Measurements from ENCODE around the gene RAD51B.
A peak's percentile ranks its signal among the peaks of the same experiment; 100 is the strongest.
"Not testable (repeated sequence)": the region's sequence is repeated elsewhere in the genome, so short reads cannot be mapped to it uniquely, and the experiment has no call there.

RAD51B gene

DNA sequence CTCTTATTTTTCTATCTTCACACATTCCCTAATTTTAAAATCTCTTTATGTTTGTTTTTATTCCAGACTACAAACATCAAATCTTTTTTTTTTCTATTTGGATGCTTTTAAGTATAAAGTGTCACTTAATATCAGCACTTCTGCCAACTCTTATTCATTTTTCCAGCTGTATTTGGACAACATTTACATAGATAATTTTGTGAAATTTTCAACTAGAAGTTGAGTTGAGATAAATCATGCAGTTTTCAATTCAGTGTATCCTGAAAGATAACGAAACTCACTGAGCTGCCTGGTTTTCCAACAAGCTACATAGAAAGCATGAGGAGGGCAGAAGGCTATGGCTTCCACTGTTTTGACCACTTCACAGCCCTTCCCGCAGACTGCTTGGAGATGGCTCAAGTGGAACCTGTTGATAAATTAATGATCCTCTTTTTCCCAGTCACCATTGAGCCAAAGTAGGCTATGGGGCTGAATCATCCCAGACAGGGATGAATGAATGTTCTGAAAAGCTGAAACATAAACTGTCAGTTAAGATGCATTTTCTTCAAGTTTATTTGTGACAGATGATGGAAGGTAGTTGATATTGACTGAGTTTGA, 213.9 kb downstream of the RAD51B start:
- FAIRE-seq, result peak; percentile 97

DNA sequence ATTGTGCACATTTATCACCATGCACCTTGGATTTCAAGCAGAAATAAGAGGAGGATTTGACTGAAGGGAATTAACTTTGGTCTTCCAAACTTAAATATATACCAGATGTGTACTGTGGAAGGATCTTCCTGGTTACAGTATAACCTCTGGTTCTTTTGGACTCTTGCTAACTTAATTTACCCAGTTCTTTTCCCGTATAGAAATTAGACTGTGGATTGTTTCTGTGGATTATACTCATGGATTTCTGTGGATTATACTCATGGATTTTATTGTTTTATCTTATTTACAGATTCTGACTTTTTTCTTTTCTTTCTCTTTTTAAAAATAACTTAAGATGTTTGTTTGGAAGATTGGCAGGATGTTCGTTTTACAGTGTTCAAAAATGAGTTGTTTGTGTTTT, 215.3 kb downstream of the RAD51B start:
- no peak for FAIRE-seq

DNA sequence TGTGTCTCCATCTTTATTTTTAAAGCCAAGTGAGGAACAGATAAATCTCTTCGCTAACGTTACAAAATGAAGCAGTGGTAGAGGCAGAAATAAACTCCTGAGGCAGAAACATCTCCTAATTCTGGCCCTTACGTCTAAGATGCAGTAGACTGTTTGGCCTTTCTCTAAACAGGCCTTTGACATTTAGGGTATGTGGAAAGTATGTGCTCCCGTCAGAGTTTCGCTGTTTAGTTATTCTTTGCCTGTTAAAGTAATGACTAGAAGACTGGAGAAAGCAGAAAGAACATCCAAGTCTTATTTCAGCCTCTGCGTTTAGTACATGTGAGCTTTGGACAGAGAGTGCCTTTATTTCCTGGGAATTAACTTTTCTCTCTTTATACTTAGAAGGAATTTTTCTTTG, 216.6 kb downstream of the RAD51B start:
- peak; percentile 99 for FAIRE-seq

DNA sequence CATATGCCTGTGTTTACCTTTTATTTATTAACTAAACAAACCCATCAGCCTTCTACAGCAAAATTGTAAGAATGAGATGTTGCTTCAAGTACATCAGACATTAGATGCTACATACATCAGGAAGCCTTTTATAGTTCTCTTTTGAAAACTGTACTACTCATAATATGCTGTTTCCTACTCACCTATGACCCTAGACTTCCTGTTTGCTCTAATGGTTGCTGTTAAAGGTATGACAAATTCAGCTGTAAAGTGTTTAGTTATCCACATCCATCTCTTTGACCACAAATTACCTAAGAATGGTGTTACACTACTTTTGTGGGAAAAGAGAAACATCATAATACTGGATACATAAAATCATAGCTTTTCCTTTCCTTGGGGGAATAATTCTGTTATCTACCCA, 220.0 kb downstream of the RAD51B start:
- FAIRE-seq, result peak; percentile 19

DNA sequence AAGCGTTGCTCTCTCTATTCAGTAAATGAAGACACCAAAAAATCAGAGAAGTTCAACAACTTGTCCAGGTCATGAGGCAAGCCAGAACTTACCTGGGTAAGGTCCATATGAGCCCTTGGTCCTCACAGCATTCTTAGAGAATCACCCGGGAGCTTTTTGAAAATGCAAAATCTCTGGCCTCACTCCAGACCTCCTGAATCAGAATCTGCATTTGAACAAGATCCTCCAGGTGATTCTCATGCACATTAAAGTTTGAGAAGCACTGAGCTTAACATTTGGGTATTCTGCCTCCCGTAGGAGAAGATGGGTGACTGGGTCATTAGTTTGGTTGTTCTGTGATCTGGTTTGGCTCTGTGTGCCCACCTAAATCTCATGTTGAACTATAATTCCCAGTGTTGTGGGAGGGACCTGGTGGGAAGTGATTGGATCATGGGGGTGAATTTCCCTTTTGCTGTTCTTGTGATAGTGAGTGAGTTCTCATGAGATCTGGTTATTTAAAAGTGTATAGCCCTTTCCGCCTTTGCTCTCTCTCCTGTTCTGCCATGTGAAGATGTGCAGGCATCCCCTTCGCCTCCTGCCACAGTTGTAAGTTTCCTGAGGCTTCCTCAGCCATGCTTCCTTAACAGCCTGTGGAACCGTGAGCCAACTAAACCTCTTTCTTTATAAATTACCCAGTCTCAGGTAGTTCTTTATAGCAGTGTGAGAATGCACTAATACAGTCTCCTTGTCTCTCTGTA, 221.2 kb downstream of the RAD51B start:
- no peak for FAIRE-seq

DNA sequence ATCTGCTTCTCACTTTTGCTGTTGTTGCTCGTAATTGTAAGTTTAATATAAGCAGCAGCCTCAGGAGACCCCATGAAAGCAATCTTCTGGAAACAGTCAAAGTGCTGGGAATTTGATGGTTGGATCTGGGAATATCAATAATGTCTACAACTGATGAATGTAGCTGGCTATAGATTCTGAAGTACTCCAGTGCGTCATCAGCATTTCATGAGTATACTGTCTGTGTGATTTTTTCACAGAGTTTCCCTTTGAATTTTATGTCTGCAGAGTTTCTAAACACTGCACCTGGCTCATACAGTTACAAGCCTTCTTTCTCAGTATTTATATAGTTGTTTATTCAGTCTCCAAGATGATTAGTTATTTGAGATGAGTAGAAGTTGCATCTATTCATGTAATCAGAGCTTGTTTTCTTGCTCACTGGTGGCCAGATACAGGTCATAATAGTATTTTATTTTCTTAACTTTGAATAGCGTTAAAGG, 222.3 kb downstream of the RAD51B start:
- FAIRE-seq, result no peak

DNA sequence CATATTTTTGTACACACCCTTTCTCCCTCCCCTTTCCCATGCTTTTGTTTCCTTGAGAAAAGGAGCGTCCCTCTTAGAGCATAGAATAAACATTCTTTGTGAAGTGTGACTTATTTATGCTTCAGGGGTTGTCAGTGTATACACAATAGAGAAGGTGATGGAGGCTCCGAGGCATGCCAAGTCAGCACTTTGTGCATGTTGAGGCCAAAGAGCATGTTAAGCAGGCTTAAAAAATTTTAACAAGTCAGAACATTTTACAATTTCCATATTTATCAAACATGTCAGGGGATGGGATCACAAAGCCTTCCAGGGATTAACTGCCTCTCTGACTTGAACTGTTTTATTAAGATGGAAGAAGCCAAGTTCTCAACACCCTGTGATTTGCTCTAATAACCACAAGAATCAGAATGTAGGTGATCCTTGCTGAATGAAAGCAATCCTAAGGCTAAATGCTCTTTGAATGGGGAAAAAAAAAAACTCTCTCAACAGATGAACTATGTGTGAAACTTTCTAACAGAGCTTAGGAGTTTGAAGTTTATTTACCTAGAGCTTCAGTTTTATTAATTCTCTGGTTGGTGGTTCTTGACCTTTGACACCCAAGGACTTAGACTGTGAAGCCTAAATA, 223.1 kb downstream of the RAD51B start:
- FAIRE-seq, result peak; percentile 100

DNA sequence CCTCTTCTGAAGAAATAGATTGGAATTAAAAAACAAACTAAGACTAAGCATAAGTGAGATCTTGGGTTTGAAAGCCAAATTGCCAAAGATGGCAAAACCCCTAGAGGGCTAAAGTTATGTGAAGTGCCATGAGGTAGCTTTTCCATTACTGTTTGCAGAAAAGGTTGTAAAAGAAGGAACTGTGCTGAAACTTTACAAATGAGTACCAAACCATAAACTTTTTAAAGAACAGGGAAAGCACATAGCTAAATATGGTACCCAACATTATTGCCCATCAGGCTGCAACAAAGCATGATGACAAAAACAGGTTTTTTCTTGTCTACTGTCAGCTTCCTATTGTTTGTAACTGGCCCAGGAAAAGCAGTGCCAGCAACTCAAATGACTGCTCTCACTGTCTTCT, 224.2 kb downstream of the RAD51B start:
- no peak for FAIRE-seq

DNA sequence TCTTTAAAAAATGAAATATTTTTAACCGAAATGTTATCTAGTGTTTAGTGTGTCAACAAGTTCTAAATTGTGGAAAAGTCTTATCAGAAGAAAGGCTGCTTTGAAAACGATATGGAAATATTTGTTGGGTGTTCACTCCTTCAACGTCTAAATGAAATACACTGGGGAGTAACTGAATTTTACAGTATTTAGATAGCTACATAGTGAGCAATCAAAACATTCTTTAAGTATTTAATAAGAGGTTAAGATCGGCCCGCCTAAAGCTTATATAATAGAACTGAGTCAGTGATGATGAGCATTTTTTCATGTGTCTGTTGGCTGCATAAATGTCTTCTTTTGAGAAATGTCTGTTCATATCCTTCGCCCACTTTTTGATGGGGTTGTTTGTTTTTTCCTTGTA, 228.3 kb downstream of the RAD51B start:
- FAIRE-seq, result peak; percentile 62

DNA sequence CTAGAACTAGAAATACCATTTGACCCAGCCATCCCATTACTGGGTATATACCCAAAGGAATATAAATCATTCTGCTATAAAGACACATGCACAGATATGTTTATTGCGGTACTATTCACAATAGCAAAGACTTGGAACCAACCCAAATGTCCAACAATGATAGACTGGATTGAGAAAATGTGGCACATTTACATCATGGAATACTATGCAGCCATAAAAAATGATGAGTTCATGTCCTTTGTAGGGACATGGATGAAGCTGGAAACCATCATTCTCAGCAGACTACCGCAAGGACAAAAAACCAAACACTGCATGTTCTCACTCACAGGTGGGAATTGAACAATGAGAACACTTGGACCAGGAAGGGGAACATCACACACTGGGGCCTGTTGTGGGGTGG, 229.2 kb downstream of the RAD51B start:
- FAIRE-seq, result not testable (repeated sequence)

DNA sequence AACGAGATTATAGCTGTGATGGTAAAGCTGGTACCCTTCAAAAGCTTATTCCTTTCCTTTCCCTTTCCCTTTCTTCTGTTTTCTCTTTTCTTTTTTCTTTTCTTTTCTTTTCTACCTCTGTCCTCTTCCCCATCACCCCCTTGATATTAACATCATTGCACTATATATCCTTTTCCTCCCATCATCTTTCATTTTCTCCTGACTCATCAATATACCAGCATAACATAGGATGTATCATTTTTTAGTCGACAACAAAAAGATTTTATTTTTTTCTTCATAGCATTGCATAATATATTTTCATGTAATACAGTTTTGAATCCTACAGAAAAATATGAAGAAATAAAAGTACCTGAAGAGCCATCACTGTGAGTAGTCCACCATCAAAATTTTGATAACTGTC, 230.6 kb downstream of the RAD51B start:
- FAIRE-seq, result no peak

DNA sequence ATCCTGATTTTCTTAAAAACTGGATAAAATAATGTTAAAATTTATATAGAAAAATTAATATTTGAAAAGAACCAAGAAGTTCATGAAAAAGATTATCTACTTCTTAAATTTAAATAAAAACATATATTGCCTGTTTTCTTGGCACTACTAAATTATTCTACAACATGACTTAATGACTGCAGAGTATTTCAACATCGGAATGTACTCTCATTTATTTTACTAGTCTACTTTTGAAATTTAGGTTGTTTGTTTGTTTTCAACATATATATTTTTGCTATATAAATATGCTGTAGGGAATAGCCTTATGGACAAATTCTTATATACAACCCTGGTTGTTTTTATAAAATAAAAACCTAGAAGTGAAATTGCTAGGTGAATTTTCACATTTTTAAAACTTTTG, 231.6 kb downstream of the RAD51B start:
- FAIRE-seq, result peak; percentile 65

DNA sequence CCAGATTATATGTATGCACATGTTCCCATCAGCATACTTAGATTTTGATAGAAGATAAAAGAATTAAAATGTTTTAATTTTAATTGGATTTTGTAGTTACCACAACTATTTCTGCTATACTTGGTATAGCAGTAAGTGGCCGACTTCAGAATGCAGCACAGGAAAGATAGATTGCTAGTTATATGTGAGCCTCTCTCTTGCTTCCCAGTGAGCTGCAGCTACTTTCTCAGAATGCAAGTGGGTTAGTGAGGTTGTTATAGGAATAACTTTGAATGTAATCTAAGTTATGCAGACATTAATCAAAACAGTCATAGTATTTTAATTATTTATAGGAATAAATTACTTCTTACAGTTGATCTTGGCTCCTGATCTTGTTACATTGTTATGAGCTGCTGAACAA, 240.6 kb downstream of the RAD51B start:
- FAIRE-seq, result peak; percentile 75

DNA sequence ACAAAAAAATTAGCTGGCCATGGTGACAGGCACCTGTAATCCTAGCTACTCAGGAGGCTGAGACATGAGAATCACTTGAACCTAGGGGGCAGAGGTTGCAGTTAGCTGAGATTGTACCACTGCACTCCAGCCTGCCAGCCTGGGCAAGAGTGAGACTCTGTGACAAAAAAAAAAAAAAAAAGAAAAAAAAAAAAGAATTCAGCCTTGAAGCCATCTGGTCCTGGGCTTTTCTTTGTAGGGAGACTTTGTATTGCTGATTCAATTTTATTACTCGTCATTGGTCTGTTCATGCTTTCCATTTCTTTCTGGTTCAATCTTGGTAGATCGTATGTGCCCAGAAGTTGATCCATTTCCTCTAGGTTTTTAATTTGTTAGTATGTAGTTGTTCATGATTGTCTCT, 243.1 kb downstream of the RAD51B start:
- FAIRE-seq, result no peak

DNA sequence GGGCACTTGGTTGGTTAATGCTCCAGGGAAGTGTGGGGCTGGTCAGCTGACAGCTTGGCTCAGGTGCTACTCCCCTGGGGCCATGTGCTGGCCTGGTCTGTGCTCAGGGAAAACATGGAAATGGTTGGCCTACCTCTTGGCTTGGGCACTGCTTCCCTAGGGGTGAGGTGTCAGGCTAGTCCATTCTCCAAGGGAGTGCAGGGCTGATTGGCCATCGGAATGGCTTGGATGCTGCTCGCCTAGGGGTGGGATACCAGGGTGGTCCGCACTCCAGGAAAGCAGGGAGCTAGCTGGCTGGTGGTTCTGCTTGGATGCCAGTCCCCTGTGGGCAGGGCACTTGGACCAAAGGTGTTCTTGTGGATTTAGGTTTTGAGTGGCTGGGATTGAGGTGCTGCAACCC, 245.7 kb downstream of the RAD51B start:
- FAIRE-seq, result no peak

DNA sequence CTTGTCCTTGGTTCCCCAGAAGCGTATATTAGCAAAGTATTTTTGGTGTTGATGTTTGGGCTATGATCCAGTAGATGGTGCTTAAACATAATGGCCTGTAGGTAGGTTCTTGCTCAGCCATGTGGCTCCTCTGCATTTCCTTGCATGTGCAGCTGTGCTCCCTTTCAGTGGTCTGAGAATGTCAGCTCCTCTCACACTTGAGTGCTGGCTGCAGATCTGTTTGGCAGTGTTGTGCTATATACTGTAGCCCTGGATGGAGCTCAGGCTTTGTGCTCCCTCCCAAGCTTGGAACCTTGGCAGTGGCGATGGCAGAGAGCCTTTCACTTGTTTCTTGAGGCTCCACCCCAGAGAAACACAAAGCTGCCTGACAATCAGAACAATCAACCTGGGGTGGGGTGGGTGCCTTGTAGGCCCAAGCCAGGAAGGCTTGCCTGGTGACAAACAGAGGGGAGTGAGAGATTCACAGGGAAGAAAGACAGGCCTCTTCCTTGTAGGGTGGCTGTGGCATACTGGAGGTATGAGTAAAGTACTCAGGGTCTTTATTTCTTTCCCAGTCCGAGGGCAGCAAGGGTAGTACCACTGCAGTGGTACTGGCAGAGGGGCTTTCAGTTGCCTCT, 255.3 kb downstream of the RAD51B start:
- no peak for FAIRE-seq

DNA sequence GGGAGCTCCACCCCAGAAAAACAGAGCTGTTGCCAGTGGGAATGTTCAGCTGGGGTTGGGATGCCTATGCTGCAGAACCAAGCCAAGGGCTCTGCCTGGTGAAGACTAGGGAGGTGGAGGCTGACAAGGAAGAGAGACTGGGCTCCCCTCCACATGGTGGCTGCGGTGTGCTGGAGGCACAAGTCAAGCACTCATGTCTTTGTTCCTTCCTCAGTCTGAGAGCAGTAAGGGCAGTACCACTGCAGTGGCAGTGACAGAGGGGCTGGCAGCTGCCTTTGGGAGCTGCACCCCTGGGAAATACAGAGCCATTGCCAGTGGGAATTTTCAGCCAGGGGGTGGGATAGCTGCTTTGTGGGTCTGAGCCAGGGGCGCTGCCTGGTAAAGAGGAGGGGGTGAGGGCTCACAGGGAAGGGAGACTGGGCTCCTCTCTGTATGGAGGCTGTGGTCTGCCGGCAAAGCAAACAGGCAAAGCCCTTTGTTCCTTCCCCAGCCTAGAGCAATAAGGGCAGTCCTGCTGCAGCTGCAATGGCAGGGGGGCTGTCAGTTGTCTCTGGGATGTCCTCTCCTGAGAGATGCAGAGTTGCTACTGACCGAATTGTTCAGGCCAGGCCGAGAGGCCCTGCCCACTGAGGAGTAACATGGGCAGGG, 255.9 kb downstream of the RAD51B start:
- no peak for FAIRE-seq

DNA sequence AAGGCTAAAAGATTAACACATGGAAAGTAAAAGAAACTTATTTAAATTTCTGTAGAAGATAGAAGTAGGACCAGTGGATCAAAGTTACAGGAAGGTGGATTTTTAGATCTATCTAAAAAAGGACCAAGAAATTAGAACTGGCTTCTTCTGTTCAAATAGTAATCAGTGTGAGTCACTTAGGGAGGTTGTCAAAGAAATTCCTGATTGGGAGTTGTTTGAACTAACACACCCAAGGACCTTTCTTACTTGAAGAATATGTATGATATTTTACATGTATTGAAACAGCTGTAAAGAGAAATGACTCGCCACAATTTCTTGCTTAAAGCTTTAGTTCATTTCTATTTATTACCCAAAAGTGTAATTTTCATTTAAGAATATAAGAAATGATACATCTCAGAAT, 256.9 kb downstream of the RAD51B start:
- no peak for FAIRE-seq

DNA sequence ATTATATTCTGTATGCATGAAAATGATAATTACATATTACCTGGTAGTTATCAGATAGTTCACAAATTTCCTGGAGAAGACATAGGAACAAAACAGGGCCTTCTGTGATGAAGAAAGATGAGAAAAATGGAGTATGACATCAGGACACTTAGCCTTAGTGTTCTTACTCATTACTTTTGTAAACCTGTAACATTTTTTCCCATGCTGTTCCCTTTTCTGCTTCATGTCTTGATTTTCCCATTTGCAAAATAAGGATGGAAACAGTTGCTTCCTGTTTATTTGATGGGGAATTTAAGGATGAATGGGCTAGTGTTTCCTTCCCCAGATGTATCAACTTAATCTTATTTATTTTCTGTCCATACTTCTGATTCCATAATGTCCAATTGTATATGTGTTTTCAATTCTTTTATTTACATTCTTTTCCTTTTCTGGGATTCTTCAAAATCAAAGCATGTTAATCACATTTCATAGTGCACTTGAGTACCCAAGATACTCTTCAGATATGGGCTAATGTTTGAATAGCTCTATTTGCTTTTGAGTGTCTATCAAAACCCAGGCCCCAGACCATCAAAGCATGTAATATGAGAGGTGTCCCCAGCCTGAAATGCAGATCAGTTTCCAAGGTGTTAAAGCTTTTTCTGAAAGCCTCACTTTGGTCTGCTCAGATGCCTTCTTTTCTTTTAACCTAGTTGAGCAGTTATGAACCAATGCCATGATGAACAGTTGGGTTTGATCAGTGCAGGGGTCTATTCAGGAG, 260.5 kb downstream of the RAD51B start:
- FAIRE-seq, result peak; percentile 60

DNA sequence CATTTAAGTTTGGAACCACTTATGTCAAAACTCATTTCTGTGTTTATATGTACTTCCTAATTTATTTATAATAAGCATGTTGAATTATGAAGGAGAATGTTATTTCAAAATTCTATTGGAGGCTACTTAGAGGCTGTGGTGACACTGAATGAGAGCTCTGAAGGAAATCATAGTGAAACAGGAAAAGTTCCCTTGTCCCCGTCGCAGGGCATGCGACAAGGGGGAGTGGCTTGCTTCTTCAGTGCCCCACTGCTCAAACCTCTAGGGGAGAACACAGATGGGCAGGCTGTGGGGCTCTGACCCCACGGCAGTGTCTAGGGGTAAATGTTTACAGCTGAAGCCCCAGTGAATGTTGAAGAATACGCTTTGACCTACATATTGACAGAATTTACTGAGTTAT, 261.9 kb downstream of the RAD51B start:
- FAIRE-seq, result no peak

DNA sequence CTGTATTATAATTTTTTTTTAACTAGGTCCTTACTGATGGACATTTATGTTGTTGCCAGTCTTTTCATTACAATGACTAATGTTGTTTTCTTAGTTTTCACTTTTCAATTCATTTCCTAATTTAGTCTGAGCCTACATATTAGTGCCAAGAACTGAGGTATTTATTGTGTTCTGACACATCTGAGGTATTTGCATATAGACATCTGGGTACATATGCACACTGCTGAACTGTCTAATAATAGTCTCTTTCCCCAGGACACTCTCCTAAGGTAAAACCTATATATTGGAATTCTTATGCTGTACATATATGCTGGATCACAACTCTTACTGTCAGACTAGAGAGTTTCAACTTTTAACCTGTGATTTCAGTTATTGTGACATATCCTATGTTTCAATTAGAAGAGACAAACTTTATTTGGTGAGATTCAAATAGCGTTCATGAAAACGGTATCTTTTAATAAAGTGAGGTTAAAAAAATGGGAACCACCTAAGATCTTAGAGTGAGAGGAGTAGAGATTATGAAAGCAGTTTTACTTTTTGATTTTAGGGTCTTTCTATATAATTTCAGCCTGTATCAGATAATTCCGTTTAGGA, 263.2 kb downstream of the RAD51B start:
- peak; percentile 33 for FAIRE-seq

DNA sequence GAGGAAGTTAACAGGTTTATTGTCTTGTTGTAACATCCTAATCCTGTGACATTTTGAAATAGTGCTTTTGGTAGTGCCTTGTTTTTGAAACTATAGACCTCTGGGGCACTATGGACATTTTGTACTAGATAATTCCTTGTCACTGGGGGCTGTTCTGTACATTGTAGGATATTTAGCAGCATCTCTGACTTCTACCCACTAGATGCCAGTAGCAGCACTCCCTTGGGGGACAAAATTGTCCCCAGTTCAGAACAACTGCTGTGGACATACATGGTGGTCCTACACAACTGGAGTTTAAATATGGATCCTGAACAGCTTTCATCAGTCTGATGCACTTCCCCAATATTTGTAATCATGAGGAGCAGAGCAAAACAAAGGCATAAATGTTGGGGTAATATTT, 264.7 kb downstream of the RAD51B start:
- FAIRE-seq, result peak; percentile 91

All from TTC549 (cell line).